Stimulated activated CD4-positive, alpha-beta T cell treated with anti-CD3 and anti-CD28 coated beads, Interleukin-12 subunit alpha, Interleukin-12 subunit beta, amount 100 ng/mL, for 24 hours (primary cell): ENCODE data around the gene LRRC56.
A peak's percentile ranks its signal among the peaks of the same experiment; 100 is the strongest.
"Not testable (repeated sequence)": the region's sequence is repeated elsewhere in the genome, so short reads cannot be mapped to it uniquely, and the experiment has no call there.

ENCODE experiments used
- DNase-seq, 2 experiments: peaks; one replicate each; pipeline ENCODE4 v3.0.0-alpha.2; 2020; ENCODE audit warnings: low read depth in 2 of 2

The LRRC56 gene

DNA sequence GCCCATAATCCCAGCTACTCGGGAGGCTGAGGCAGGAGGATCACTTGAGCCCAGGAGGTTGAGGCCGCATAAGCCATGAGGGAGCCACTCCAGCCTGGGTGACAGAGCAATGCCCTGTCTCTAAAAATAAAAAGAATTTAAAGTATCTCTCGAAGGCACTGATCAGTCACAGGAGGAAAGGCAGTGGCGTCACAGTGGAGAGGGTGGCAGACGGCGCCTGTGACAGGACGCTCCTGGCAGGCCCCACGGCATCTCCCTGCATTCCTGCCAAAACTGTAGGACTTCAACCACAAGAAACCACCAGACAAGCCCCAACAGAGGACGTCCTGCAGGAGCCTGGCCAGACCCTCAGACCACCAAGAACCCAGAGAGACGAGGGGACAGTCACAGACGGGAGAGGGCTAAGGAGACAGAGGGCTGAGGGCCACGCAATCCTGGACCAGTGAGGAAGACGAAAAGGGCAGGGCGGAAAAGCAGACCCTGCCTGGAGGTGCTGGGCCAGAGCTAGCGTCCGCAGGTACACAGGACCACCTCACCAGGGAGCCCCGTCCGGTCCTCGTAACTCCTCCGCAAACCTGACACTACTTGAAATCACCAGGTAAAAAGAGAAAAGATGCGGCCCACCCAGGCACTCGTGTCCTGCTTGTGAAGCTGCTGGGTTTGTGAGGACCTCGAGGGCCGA lies 36.2 kb upstream of the LRRC56 start:
- no peak for DNase-seq

DNA sequence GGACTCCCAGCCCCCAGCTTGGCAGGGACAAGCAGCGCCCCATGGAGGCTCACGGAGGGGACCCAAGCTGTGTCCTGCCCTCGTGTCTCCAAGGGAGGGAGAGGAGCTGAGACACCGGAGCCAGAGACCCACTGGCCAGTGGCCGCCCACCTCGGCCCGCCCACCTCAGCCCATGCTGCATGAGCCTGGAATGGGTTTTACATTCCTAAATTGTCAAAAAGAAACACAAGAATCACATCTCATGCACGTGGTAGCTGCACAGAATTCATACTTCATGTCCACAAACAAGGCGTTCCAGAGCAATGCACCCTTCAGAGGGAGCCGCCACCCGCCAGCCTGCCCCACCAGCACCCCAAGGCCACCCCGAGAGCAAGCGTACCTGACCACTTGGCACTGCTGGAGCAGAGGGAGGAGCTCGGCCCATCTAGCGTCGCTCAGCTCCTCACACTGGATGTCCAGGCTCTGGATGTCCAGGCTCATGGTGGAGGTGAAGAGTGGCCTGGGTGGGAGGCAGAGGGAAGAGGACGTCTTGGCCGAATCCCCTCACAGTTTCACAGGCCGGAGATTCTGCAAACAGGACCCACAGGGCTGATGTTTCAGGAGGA lies 35.5 kb upstream of the LRRC56 start:
- DNase-seq: no peak

DNA sequence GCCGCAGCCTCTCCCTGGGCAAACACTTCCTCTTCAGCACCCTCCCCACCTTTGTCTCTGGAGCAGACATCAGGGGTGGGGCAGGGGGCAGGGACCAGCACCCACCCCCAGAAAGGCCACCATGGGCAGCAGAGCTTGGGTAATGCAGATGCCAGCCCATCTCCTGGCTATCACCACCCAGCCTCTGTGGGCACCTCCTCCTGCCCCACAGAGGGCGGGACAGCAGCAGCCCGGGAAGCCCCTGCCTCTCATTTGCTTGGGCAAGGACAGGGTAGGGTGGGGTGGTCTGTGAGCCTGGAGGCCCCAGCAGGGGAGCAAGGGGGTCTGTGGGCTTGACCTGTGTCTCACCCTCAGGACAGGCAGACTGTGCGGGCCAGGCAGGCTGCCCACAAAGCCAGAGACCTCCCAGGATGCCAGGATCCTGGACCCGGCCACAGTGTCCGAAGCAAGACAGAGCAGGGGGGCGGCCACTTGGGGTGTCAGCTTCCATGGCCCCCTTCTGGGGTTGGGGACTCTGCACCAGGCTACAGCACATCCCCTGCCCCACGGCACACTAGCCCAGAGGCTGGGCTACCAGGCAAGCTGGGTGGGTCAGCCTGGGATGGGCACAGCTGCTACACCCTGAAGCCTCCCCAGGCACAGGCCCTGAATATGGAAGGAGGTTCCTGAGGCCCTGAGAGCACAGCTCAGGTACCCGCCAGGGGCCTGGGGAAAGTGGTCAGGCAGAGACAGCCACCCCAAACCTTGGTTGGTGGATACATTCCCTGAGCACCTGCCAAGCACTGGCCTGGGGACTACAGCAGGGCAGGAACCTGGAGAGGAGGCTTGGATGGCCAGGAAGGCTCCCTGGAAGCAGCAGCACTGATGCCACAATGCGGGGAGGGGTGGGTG lies 34.8 kb upstream of the LRRC56 start:
- DNase-seq: no peak

DNA sequence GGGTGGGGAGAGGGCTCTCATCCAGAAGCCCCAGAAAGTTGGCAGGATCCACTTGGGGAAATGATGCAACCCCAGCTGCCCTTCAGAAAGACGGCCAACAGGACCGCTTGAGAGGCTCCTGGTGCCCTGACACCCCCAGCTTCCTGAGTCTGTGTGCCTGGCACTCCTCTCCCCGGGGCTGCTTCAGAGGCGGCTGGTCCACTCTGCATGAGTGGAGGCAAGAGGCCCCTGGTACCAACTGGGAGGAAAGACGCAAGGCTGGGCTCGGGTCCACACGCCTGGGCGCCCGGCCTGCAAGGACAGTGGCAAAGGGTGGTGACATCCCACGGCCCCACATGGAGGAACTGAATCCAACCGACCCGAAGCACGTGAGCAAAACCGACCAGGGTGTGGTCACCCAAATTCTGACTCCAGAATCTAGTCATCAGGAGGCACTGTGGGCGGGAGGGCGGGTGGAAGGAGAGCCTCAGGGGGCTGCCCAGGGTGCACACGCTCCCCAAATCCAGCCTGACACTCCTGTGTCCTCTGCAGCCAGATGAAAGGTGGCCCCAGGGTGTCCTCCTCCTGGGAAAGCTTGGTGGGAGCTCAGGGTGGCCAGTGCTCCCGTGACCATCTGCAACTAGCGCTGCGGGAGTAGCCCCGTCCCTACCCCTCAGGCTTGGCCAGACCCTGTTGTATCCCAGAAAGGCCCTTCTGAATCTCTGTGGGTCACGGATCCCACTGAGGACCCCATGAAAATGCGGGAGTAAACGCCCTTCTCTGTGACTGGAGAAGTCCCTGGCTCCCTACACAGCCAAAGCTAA lies 33.9 kb upstream of the LRRC56 start:
- no peak for DNase-seq

DNA sequence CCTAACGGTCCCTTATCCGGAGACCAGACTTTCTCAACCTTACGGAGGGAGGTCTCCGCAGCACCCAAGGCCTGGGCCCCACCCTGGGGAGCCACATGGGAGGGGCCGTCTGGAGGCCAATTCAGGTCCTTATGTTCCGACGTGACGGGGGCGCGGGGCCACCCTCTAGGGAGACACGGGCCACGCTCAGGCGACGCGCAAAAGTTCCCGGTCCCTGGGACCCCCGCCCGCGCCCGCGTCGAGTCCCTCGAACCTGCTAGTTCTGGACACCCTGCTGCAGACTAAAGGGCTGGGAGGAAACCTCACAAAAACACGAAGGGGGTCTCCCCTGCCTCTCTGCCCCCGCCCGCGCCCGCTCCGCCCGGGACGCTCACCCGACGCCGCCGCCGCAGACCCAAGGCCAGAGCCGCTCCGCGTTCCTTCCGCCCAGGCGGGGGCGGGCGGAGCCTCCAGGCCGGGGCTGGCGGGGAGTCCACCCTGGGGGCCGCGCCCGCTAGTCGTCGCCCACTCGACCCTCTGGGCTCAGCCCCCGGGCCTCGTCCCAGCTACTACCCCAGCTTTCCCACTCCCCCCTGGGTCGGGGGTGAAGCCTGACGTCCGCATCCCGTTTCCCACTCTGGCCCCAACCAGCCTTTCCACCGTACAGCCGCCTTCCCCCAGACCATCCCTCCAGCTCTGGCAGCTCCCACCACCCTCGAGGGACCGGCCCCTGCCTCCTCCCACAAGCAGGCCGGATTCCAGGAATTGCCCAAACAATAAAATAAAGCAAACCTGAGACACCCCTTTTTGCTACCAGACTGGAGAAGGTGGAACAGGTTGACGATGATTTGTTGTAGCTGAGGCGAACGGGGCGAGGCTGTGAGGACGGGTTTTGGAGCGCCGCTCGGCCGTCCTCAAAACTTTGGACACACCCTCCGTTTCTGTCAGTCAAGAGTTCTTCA lies 33.0 kb upstream of the LRRC56 start:
- DNase-seq: no peak

DNA sequence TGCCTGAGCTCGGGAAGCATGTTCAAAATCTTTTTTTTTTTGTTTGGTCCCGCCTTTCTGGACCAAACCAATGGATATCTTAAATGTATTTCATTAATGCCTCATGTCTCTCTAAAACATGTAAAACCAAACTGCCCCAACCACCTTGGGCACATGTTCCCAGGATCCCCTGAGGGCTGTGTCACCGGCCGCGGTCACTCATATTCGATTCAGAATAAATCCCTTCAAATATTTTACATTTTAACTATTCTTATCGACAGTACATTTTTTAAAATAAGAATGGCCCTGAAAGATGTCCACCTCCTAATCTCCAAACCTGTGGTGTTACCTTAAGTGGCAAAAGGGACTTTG lies 32.4 kb upstream of the LRRC56 start:
- no peak for DNase-seq

DNA sequence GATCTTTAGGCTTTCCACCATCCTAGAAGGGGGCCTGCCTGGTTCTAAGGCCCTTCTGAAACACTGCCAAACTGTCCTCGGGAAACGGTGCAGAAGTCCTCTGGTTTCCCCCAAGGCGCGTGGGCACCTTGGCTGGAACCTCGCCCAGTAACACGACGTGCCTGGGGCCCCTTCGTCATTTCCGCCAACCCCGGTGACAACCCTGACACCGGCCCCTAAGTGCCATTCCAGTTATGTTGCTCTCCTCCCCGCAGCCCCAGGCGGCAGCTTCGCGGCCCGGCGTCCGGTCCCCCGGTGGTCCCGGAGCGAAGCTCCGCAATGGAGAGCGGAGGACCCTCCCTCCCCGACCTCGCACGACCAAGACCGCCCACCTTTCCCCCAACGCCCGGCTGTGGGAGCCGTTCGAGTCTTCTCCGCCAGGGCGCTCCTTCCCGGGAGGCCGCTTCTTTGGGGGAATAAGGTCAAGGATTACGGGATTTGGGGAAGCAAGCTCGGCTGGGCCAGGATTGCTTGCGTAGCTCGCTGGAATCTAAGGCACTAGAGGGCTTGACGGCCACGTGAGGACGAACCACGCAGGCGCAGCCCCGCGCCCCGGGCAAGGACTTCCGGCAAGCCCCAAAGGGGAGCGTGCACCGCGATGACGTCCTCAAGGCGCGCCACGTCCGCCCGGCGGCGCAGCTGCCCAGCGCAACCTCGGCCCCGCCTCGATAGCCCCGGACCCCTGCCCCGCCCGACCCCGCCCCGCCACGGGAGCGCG lies 30.9 kb upstream of the LRRC56 start:
- peak; percentile 96 to 97 for DNase-seq

DNA sequence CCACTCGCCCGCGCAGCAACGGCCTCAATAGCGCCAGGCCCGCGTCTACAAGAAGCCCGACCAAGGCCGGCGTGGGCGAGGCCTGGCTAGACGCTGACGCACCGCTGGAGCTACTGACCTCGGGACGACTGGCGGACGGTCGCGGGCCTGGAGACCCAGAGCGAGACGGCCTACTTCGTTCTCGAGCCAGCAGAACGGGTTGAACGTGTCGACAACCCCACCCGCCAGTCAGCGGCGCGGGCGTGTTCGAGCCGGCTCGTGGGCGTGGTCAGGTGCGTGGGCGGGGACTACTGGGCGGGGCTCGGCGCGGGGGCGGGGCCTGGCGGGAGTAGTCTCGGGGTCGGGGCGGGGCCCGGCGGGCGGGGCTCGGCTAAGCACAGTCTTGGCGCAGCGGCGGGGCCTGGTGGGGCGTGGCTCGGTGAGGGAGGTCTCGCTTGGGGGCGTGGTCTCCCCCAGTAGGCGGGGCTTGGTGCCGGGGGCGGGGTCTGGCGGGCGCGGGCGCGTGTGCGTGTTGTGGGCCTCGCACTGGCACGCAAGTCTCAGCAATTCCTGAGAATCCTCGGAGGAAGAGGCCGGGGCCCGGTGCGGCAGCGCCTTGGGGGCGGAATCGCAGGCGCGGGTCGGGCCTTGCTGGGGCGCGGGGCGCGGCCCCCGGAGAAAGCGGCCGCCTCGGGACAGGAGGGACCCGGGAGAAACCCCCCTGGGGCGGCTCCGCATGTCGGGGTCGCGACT lies 30.2 kb upstream of the LRRC56 start, which contains the start of gene RNH1:
TSS of gene RNH1 (minus strand) at position 248 of the 732 bp plus-strand sequence. CDS start 5,080 bp downstream, outside the sequence.
- peak; percentile 99 for DNase-seq

DNA sequence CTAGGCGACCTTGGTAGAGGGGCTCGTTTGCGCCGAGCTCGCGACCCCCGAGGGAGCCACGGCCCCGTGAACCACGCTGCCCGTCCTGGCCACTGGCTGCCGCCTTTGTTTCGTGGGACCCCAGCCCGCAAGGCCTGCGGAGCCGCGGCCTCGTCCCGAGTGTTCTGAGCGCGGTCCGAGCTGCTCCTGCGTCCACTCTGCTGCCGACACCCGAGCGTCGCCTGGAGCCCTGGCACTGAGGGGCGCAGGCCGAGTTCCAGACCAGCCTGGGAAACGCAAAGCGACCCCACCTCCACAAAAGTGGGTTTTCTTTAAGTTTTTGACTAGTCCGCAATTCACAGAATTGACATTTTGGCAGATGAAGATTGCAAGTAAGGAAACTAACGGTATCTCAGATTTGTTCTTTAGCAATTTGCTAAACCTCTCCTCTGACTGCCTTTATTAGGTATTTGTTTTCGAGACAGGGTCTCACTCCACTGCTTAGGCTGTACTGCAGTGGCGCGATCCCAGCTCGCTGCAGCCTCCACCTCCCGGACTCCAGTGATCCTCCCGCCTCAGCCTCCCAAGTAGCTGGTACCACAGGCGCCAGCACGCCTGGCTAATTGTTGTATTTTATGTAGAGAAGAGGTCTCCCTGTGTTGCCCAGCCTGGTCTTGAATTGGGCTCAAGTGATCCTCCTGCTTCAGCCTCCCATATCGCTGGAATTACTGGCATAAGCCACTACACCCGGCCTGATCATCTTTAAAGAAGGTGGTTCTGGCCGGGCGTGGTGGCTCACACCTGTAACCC lies 29.4 kb upstream of the LRRC56 start:
- no peak for DNase-seq

DNA sequence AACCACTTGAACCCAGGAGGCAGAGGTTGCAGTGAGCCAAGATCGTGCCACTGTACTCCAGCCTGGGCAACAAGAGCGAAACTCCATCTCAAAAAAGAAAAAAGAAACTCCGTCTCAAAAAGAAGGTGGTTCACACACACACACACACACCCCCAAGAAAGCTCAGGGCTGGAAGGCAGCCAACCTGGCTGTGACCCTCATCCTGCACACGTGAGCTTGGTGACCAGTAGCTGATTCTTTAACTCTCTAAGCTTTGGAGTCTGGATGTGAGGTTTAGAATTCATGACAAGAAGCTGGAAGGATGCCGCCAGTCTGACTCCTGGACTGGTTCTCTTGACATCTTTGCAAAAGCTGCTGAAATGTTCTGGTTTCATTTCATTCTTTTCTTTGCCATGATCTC lies 28.4 kb upstream of the LRRC56 start:
- DNase-seq: no peak

DNA sequence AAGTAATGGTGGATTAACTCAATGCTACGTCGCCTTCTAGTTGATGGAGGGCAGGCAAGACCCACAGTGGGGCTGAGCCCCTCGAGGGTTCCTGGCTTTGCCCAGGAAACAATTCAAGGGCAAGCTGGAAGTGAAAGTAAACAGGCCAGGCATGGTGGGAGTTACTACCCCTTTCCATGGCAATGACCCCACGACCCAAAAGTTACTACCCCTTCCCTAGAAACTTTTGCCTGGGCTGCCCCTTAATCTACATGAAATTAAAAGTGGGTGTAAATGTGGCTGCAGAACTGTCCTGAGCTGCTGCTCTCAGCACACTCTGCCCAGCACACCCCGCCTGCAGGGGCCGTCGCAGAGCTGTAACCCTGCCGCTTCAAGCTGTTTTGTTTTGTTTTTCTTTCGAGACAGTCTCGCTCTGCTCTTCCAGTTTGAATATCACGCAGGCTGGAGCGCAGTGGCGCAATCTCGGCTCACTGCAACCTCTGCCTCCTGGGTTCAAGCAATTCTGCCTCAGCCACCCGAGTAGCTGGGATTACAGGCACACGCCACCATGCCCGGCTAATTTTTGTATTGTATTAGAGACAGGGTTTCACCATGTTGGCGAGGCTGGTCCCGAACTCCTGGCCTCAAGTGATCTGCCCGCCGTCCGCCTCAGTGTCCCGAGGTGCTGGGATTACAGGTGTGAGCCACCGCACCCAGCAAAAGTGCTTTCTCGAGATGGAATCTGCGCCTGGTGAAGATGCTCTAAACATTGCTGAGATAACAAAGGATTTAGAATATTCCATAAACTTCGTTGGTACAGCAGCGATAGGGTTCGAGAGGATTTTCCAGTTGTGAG lies 24.3 kb upstream of the LRRC56 start:
- DNase-seq: no peak

DNA sequence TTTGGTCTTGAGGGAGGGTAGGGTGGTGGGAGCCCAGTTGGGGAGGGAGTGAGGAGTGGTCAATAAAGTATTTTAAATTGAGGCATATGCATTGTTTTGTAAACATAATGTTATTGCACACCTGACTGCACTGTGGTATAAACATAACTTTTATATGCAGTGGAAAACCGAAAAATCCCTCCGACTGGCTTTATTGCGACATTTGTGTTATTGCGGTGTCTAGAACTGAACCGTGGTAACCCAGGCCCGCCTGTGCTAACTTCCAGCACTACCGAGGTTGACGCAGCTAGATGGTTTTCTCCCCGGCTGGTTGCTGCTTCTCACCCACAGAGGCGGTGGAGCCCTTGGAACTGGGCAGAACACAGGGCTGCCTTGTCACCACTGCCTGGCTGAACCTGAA lies 22.7 kb upstream of the LRRC56 start:
- no peak for DNase-seq

DNA sequence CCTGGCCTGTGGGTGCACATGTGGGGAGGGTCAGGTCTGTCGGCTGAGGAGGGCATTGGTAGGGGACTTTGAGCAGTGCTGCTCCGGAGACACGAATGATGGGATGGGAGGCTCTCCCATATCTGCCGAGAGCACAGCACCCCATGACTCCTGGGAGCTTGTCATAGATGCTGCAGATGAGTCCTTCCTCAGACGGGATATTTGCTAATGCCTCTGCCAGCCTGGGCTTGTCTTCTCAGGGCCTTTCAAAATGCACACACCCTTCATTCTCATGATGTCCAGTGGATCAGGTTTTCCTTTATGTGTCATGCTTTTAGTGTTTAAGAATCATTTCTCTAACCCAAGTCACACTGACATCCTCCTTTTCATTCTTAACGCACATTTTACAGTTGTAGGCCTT lies 22.2 kb upstream of the LRRC56 start:
- DNase-seq: no peak

DNA sequence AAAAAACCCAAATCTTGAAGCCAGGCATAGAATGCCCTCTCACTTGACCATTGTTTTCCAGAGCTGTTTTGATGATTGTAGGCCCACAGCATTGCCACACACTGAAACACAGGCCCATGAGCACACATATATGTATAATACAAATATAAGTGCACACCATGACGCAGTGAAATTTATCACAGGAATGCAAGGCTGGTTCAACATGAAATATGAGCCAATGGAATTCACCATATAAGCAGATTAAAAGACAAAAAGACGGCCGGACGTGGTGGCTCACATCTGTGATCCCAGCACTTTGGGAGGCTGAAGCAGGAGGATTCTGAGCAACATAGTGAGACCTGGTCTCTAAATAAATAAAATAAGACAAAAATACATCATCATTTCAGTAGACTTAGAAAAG lies 20.9 kb upstream of the LRRC56 start:
- DNase-seq: no peak

DNA sequence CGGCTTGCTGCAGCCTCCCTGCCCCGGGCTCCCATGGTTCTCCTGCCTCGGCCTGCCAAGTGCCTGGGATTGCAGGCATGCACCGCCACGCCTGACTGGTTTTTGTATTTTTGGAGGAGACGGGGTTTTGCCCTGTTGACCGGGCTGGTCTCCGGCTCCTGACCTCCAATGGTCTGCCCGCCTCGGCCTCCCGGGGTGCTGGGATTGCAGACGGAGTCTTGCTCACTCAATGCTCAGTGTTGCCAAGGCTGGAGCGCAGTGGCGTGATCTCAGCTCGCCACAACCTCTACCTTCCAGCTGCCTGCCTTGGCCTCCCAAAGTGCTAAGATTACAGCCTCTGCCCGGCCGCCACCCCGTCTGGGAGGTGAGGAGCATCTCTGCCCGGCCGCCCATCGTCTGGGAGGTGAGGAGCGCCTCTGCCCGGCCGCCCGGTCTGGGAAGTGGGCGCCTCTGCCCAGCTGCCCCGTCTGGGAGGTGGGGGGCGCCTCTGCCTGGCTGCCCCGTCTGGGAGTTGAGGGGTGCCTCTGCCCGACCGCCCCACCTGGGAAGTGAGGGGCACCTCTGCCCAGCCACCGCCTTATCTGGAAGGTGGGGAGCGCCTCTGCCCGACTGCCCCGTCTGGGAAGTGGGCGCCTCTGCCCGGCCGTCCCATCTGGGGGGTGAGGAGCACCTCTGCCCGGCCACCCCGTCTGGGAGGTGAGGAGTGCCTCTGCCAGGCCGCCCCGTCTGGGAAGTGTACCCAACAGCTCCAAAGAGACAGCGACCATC lies 20.2 kb upstream of the LRRC56 start:
- not testable (repeated sequence) for DNase-seq

DNA sequence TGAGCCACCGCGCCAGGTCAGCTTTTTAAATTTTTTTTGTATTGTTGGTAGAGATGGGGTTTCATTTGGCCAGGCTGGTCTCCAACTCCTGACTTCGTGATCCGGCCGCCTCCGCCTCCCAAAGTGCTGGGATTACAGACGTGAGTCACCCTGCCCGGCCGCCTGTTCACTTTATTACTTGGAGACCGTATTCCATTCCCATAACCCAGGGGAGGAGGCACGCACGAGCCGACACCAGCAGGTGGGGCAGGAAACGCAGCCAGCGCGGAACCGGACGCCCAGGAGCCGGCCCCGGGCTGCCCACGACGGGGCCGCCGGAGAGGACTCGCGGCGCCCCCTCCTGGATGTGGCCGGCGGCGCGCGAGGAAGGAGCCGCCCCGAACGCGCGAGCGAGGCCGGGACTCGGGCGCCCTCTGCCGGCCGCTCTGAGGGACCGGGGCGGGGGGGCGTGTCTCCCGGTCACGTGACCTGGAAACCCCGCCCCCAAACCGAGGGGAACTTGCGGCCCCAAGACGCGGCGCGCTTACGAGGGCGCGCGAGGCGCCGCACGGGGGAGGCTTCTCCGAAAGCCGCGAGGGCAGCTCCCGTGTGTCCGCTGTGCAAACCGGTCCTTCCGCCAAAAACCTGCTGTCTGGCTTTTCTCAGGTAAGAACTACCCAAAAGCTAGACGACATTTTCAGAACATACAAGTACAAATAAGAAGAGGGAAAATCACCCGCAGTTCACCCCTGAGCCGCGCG lies 18.7 kb upstream of the LRRC56 start:
- DNase-seq: peak; percentile 73 to 77
